Left renal cortex interstitium (tissue), 4 donors: Measurements from ENCODE around the gene WDSUB1. TPM values are rescaled to one million over a fixed set of nuclear protein-coding genes. Genes with fewer than 3 reads are reported as not detected.

ENCODE experiments used
- DNase-seq, 4 donors: peaks; one replicate each; pipeline ENCODE4 v3.0.0-alpha.2; 2013; ENCODE audit warnings: low read depth in 4 of 4, low spot score in 2 of 4, missing footprints in 1 of 4
- polyA plus RNA-seq, 4 donors: library from polyadenylated mRNA; unstranded; fragments of 120-200 nt; gene quantifications; one replicate each; pipeline ENCODE4 v1.2.1, GENCODE V29; 2013; ENCODE audit not compliant: insufficient read length in 4 of 4

WDSUB1 gene
- polyA plus RNA-seq, 4 donors, result 24.5 to 32.9 (median 29.7) TPM

DNA sequence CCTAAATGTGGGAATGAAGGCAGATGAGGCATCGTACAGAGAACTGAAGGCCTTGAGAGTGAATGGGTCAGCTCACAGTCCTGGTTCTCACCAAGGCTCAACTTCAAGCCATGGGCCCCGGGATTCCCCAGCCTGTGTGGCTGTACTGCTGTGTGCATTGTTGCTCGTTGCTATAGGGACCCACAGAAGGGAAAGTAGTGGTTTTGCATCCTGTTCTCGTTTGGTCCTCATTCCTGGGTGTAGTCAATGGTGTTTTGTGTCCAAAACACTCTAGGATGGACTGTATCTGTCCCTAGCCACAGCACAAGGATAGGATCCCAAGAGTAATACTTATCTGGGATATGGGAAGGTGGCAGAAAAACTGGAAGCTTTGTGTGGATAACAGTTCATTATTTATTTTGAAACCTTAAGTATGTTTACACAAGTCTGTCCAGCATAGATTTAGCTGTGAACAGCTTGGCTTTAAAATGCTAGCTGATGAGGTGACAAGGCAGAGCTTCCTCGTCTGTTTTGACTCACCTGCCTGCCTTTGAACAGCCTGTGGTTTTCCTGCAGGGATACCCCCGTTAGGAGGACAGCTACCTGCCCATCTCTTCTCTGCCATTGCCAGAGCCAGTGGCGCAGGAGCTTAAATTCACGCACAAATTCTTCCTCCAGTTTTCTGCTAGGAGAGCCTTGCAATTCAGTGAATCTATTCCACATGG lies 85.0 kb downstream of the WDSUB1 start:
- DNase-seq, result no peak

DNA sequence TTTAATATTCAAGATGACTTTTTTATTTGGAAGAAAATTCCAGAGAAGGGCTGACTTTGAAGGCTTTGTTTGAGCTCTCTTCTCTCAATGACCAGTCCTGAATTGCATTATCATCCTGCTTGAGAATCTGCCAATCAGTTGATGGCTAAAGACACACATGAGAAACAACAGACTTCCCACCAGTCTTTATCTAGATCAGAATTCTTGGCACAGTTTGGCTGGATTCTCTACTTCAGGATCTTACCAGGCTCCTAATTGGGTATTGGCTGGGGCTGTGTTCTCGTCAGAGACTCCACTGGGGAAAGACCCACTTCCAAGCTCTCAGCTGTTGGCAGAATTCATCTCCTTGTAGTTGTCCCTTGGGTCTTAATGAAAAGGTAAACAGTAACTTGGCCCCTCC lies 86.0 kb downstream of the WDSUB1 start:
- DNase-seq, result no peak

GRCh38 chr2:159199761-159200465 lies 86.6 kb downstream of the WDSUB1 start:
- DNase-seq, result no peak

- no peak for DNase-seq
These were observed 87.3 kb downstream of the WDSUB1 start for GRCh38 chr2:159199236-159199635.

DNA sequence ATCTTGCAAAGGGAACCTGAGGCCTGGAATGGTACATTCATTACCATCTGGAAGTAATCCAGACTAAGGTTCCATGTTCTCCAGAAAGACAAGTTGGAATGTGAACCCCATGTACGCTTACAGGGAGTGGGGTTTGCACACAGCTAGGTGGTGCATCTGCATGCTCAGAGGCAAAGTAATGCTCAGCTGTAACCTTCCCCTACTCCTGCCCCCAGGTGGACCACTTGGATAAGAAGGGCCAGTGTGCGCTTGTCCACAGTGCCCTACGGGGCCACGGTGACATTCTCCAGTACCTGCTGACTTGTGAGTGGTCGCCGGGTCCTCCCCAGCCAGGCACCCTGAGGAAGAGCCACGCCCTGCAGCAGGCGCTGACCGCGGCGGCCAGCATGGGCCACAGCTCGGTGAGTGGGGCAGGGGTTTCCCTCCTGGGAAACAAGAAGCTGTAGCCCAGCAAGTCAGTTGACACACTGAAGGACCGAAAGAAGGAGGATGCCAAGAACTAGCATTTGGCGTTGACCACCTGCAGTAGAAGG lies 90.0 kb downstream of the WDSUB1 start:
- no peak for DNase-seq

GRCh38 chr2:159195697-159196096 lies 90.8 kb downstream of the WDSUB1 start:
- DNase-seq, result no peak

- DNase-seq, result no peak
These were observed 92.3 kb downstream of the WDSUB1 start for GRCh38 chr2:159194241-159194640.

DNA sequence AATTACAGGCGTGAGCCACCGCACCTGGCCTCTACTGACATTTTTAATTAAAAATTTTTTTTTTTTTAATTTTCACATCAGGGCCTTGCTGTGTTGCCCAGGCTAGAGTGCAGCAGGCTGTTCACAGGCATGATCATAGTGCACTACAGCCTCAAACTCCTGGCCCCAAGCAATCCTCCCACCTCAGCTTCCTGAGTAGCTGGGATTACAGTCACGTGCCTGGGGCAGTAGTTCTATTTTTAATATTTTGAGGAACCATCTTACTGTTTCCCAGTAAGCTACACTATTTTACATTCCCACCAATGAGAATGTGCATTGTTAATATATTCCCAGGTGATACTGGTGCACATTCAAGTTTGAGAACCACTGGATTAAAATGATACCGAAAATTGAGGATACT lies 92.7 kb downstream of the WDSUB1 start:
- no peak for DNase-seq

GRCh38 chr2:159192371-159192918 lies 94.1 kb downstream of the WDSUB1 start:
- DNase-seq, result no peak

DNA sequence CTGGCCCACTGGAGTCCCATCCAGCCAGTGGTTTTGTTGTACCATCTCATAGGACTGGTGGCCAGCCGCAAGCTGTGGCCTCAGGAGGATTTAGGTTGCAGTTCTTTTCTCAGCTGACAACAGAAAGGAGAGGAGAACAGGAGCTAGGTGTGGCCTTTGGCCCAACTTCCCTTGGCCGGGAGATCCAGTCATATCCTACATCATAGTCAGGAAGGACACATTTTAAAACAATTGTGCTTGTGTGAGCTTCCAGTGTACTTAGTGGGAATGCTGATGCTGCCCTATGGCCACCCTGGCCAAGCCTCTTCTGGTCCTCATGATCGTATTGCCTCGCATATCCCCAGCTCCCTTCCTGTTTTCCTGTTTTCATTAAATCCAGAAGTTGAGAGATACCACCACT lies 98.1 kb downstream of the WDSUB1 start:
- no peak for DNase-seq

DNA sequence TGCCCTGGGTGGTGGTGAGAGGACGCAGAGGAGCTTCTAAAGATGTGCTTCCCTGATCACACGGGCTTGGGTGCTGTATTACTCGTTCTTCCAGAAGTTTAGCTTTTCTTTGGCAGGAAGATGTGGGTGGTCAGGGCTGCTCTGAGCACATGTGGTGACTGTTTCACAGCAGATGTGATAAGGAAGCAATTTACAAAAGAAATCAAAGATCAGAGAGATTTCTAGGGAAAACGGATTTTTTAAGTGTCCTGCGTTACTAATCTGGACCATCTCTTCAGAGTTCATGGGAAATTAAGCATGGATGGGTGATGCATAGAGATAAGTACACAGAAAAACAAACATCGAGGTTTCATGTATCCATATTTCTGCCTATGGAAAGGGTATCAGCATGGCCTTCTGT lies 99.4 kb downstream of the WDSUB1 start:
- no peak for DNase-seq

DNA sequence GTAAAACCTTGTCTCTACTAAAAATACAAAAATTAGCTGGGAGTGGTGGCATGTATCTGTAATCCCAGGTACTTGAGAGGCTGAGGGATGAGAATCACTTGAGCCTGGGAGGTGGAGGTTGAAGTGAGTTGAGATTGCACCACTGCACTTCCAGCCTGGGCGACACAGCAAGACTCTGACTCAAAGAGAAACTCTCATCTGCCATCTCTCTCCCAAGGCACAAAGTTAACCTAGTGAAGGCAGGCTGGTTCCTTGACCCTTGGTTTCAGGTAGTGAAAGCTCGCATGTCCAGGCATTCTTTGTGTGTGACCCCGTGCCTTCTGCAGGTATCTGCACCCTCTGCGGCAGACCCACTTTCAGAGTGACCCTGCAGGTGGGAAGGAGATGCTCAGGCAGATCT lies 100.0 kb downstream of the WDSUB1 start:
- DNase-seq, result no peak
